Activated naive CD4-positive, alpha-beta T cell treated with anti-CD3 and anti-CD28 coated beads, Interleukin-2, amount 50 U/mL, for 72 hours (primary cell): ENCODE results near the gene GPATCH1. TPM values are rescaled to one million over a fixed set of nuclear protein-coding genes. Genes with fewer than 3 reads are reported as not detected.

ENCODE experiments used
- total RNA-seq, 2 donors: library from RNA; stranded (reverse); gene quantifications; one replicate each; pipeline ENCODE4 v1.2.3, GENCODE V29; 2022

The GPATCH1 gene
- total RNA-seq, 2 donors from 2014 or later: 12.9 to 15.6 TPM

Other genes with a start within 250 kb of the GPATCH1 start
- gene SLC7A9, start 211.4 kb upstream of the GPATCH1 start, total RNA-seq: not detected
- gene CEP89, start 109.2 kb upstream of the GPATCH1 start, total RNA-seq: 10 to 100 TPM; 15.3 to 21.3 TPM
- 10 to 100 TPM in 1 of 2 donors, 1 to 10 TPM in 1; 9.8 to 13.3 TPM for gene FAAP24, start 108.9 kb upstream of the GPATCH1 start, total RNA-seq
- 1 to 10 TPM; 2.0 to 4.7 TPM for gene RHPN2, start 16.3 kb upstream of the GPATCH1 start, total RNA-seq
- not detected for gene WDR88, start 50.9 kb downstream of the GPATCH1 start, total RNA-seq
- under 1 TPM in 1 of 2 donors, not detected in 1; 0.82 TPM for gene LRP3, start 113.1 kb downstream of the GPATCH1 start, total RNA-seq
- gene SLC7A10, start 144.7 kb downstream of the GPATCH1 start, total RNA-seq: not detected
- under 1 TPM in 1 of 2 donors, not detected in 1; 0.49 TPM for gene CEBPA, start 221.4 kb downstream of the GPATCH1 start, total RNA-seq